Omental fat pad (tissue), 4 donors: ENCODE results near the gene GLIS1. TPM values are rescaled to one million over a fixed set of nuclear protein-coding genes. Genes with fewer than 3 reads are reported as not detected.

Source experiments
- ATAC-seq: fragments of 150-250 bp; one replicate; pipeline ENCODE4 v1.9.1; 2016; ENCODE audit warnings: mild to moderate bottlenecking, moderate library complexity; ENCODE audit not compliant: low FRiP score
- DNase-seq: peaks from one replicate; pipeline ENCODE4 v3.0.0-alpha.2; 2019; ENCODE audit warnings: low spot score
- CTCF ChIP-seq, 3 donors: fragments of 450-650 bp; IDR thresholded peaks; one replicate each; pipeline ENCODE4 v1.5.1; 2016 to 2017; ENCODE audit warnings: antibody characterized with exemption in 3 of 3, mild to moderate bottlenecking in 3 of 3, moderate library complexity in 2 of 3
- total RNA-seq, 4 donors: library from RNA; depleted of rRNA; stranded (reverse); fragments of >200 nt; gene quantifications; one replicate each; pipeline ENCODE4 v1.1.0, GENCODE V29; 2016

Gene GLIS1
- total RNA-seq, 4 donors from 2014 or later, result 0.19 to 1.4 (median 0.75) TPM

GRCh38 chr1:53540604-53541262, 198.2 kb downstream of the GLIS1 start:
- no peak for DNase-seq
- TF ChIP-seq CTCF (IDR thresholded peaks at IDR 0.05), result no peak
- no peak for ATAC-seq

- DNase-seq (no peak), ATAC-seq (no peak)
- no peak for TF ChIP-seq CTCF (IDR thresholded peaks at IDR 0.05)
These were observed 199.0 kb downstream of the GLIS1 start for GRCh38 chr1:53539711-53540603.

- DNase-seq (no peak), ATAC-seq (no peak)
- no peak for TF ChIP-seq CTCF (IDR thresholded peaks at IDR 0.05)
These were observed 199.7 kb downstream of the GLIS1 start for GRCh38 chr1:53539226-53539625.

- TF ChIP-seq CTCF (IDR thresholded peaks at IDR 0.05), result no peak
- ATAC-seq (no peak), DNase-seq (no peak)
These were observed 202.4 kb downstream of the GLIS1 start for GRCh38 chr1:53536606-53537005.

- no peak for ATAC-seq
- DNase-seq, result no peak
- TF ChIP-seq CTCF (IDR thresholded peaks at IDR 0.05), result no peak
These were observed 203.1 kb downstream of the GLIS1 start for GRCh38 chr1:53535846-53536245.

- ATAC-seq, result no peak
- no peak for DNase-seq
- TF ChIP-seq CTCF (IDR thresholded peaks at IDR 0.05), result no peak
These were observed 203.7 kb downstream of the GLIS1 start for GRCh38 chr1:53535226-53535625.
